NCI-H1694 treated with DMSO at 0.1 percent for 48 hours (cell line): ENCODE results near the gene COL5A2.

Experiments
- DNase-seq: peaks from one replicate; lab custom pipeline; 2025; lab: John Stamatoyannopoulos, UW

Gene COL5A2

GRCh38 chr2:189179570-189179950, at the start of gene COL5A2:
TSS of gene COL5A2 (minus strand) at chr2:189179761. CDS start at chr2:189179604, 157 bp downstream.
- DNase-seq: no peak

- DNase-seq: no peak
Observed at GRCh38 chr2:189226017-189226416, 46.5 kb upstream of the COL5A2 start.

GRCh38 chr2:189225032-189225431, 45.5 kb upstream of the COL5A2 start:
- DNase-seq: no peak

- DNase-seq: no peak
Observed at GRCh38 chr2:189222468-189223105, 43.0 kb upstream of the COL5A2 start.

GRCh38 chr2:189221811-189222467, 42.4 kb upstream of the COL5A2 start:
- DNase-seq: no peak

GRCh38 chr2:189218236-189218635, 38.7 kb upstream of the COL5A2 start:
- DNase-seq: no peak

GRCh38 chr2:189217541-189217940, 38.0 kb upstream of the COL5A2 start:
- no peak for DNase-seq

- no peak for DNase-seq
Observed at GRCh38 chr2:189217051-189217450, 37.5 kb upstream of the COL5A2 start.

GRCh38 chr2:189214484-189214883, 34.9 kb upstream of the COL5A2 start:
- DNase-seq: no peak

GRCh38 chr2:189213250-189213649, 33.7 kb upstream of the COL5A2 start:
- no peak for DNase-seq

- DNase-seq: no peak
Observed at GRCh38 chr2:189210250-189211087, 30.9 kb upstream of the COL5A2 start.

- no peak for DNase-seq
Observed at GRCh38 chr2:189208254-189208653, 28.7 kb upstream of the COL5A2 start.

GRCh38 chr2:189204322-189204941, 24.9 kb upstream of the COL5A2 start:
- no peak for DNase-seq

- DNase-seq: no peak
Observed at GRCh38 chr2:189203177-189203799, 23.7 kb upstream of the COL5A2 start.

GRCh38 chr2:189199797-189200196, 20.2 kb upstream of the COL5A2 start:
- no peak for DNase-seq

GRCh38 chr2:189192766-189193165, 13.2 kb upstream of the COL5A2 start:
- no peak for DNase-seq

GRCh38 chr2:189191766-189192165, 12.2 kb upstream of the COL5A2 start:
- no peak for DNase-seq

GRCh38 chr2:189190685-189191084, 11.1 kb upstream of the COL5A2 start:
- DNase-seq: no peak

GRCh38 chr2:189188115-189188805, 8.7 kb upstream of the COL5A2 start:
- no peak for DNase-seq

- no peak for DNase-seq
Observed at GRCh38 chr2:189183170-189183569, 3.6 kb upstream of the COL5A2 start.

- DNase-seq: no peak
Observed at GRCh38 chr2:189181706-189182105, 2.1 kb upstream of the COL5A2 start.
